GM08714 (cell line): ENCODE results near the gene LRBA.
"Not testable (repeated sequence)": the region's sequence is repeated elsewhere in the genome, so short reads cannot be mapped to it uniquely, and the experiment has no call there.

Source experiments
- H3K4me3 ChIP-seq: fragments of 200-500 bp; sonication (Bioruptor generic); 2 replicates; pipeline ENCODE4 v1.5.1; 2014; ENCODE audit warnings: mild to moderate bottlenecking, low read length, inconsistent platforms
- ZNF274 ChIP-seq: IDR thresholded peaks from 2 replicates; pipeline ENCODE4 v1.6.1; 2012; ENCODE audit warnings: mild to moderate bottlenecking, low read depth, low read length

The LRBA gene

GRCh38 chr4:150562250-150562649, 452.8 kb downstream of the LRBA start:
- H3K4me3 ChIP-seq: no peak overlapping the region
- TF ChIP-seq ZNF274: no peak

- TF ChIP-seq ZNF274: no peak
Measured at GRCh38 chr4:150561143-150561737, 453.8 kb downstream of the LRBA start.

GRCh38 chr4:150557811-150558210, 457.3 kb downstream of the LRBA start:
- not testable (repeated sequence) for H3K4me3 ChIP-seq

More at GRCh38 chr4:150561143-150561737, 453.8 kb downstream of the LRBA start:
- no peak overlapping the region for H3K4me3 ChIP-seq

DNA sequence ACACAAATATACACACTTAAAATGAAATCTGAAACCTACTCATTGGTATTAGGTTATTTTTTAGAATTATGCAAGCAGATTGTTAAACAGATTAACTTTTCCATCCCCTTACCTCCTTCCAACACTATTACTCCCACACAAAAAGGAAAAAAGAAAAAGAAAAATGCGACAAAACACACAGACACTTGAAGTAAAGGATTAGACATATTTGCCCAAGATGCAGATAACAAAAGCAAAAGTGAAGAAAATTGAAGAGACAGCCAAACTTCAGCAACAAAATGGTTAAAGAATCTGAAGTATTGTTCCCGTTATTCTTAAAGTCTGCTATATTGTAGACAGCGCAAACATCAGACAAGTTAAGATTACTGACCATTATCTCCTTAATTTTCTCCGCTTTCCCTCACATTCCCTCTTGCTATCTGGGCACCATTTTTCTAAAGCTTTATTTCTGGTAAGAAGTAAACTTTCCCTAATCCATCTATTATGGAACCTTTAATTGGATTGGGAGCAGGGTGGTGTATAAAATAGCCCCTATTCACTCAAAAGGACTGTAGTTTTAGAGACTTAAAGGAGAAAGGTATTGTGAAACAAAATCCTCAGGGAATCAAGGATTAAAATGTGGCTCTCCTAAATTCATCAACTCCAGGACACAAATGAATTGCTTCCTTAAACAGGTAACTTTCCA, 467.8 kb downstream of the LRBA start:
- no peak overlapping the region for H3K4me3 ChIP-seq
- no peak for TF ChIP-seq ZNF274

GRCh38 chr4:150546286-150546685, 468.8 kb downstream of the LRBA start:
- TF ChIP-seq ZNF274: no peak
- H3K4me3 ChIP-seq: no peak overlapping the region

- H3K4me3 ChIP-seq: no peak overlapping the region
- TF ChIP-seq ZNF274: no peak
Measured at GRCh38 chr4:150543042-150543441, 472.0 kb downstream of the LRBA start.

DNA sequence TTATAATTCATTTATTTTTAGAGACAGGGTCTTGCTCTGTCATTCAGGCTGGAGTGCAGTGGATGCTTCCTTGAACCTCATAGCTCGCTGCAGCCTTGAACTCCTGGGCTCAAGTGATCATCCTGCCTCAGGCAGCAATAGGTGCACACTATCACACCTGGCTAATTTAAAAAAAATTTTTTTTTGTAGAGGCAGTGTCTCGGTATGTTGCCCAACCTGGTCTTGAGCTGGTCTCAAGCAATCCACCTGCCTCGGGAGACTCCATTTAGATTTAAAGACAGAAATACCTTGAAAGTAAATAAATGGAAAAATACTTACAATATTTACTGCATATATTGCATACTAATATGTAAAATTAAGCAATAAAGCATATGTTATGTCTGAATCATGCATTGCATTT, 473.4 kb downstream of the LRBA start:
- TF ChIP-seq ZNF274: no peak
- H3K4me3 ChIP-seq: no peak overlapping the region

GRCh38 chr4:150540959-150541360, 474.1 kb downstream of the LRBA start:
- no peak for TF ChIP-seq ZNF274
- H3K4me3 ChIP-seq: no peak overlapping the region

DNA sequence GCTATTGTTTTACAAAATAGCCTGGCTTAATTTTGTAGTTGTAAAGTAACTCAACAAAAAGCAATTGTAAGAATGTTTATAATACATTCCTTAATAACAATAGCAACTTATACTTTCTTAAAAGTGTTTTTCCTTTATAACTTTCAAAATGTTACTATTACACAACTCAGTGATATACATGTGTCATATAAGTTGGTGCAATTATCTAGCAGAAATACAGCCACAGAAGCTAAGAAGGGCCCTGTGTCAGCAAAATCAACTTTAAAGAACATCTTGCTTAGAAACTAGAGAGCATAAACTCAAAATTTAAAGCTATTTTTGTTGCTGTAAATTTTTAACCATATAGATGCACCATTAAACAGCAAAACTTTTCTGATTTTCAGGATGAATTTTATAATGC, 474.5 kb downstream of the LRBA start:
- no peak overlapping the region for H3K4me3 ChIP-seq
- TF ChIP-seq ZNF274: no peak

DNA sequence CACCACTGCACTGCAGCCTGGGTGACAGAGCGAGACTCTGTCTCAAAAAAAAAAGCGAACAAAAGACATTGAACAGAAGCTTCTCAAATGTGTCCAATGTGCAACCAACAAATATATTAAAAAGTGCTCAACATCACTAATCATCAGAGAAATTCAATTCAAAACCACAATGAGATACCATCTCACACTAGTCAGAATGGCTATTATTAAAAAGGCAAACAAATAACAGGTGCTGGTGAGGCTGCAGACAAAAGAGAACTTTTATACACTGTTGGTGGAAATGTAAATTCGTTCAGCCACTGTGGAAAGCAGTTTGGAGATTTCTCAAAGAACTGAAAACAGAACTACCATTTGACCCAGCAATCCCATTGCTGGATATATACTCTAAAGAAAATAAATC, 477.2 kb downstream of the LRBA start:
- H3K4me3 ChIP-seq: not testable (repeated sequence)

- no peak overlapping the region for H3K4me3 ChIP-seq
- TF ChIP-seq ZNF274: no peak
Measured at GRCh38 chr4:150534818-150535217, 480.3 kb downstream of the LRBA start.

GRCh38 chr4:150533673-150534072, 481.4 kb downstream of the LRBA start:
- no peak for TF ChIP-seq ZNF274
- no peak overlapping the region for H3K4me3 ChIP-seq

GRCh38 chr4:150525321-150525868, 489.7 kb downstream of the LRBA start:
- H3K4me3 ChIP-seq: no peak overlapping the region
- TF ChIP-seq ZNF274: no peak

DNA sequence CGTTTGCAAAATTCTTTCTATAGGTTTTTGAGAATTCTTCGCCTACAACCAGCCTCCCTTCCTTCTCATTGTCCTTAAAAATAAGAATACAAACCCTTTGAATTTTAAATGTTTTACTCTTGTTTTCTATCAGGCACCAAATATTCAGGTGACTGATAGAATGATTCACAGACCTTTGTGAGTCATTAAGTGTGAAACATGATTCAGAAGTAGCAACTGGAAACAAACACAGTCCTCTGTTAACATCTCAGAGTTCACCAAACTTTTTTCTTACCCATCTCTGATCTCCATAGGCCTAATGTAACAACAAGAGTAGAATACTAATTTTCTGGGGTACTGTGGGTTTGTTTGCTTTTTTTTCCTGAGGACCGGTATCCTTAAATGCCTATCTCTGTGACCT, 496.5 kb downstream of the LRBA start:
- H3K4me3 ChIP-seq: no peak overlapping the region
- no peak for TF ChIP-seq ZNF274

DNA sequence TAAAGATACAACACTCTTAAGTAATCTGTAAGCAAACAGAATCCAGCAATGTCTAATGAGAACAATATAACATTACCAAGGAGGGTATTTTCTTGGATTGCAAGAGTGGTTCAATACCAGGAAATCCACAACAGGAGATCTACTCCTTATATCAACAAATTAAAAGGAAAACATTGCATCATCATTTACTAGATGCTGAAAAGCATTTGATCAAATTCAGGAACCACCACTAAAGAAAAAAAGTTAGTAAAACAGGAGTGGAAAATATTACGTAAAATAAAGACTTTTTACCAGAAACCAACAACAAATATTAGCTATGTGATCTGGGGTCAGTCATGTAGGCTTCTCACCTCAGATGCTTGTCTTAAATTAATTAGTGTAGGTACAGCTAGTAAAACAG, 499.9 kb downstream of the LRBA start:
- no peak overlapping the region for H3K4me3 ChIP-seq

DNA sequence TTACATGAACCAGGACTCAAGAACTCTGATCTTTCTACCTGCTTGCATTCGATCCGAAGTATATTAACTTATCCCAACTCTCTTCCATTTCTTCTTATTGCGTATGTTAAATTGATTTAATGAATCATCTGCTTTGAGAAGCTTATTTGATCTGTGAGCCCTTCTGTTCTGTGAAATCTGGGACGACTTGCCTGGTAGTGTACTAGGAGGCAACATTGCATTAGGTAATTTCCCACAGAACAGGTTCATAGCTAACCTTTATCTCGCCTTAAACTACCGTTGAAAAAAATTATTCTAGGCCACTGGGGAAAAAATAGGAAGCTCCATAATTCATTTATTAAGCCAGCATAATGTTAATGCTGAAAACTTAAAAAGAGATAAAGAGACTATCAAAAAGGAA, 500.4 kb downstream of the LRBA start:
- no peak for TF ChIP-seq ZNF274
- H3K4me3 ChIP-seq: no peak overlapping the region

More for the DNA sequence above, 499.9 kb downstream of the LRBA start:
- no peak for TF ChIP-seq ZNF274
